HepG2 (cell line): ENCODE data around the gene CENPM. TPM values are rescaled to one million over a fixed set of nuclear protein-coding genes. Genes with fewer than 3 reads are reported as not detected.

ENCODE experiments used
- CCDC6 ChIP-seq: sonication (generic); formaldehyde crosslinking; IDR thresholded peaks from 2 replicates; pipeline ENCODE4 v1.8.1; 2022; ENCODE audit warnings: mild to moderate bottlenecking, missing genetic modification reagents, moderate library complexity
- CENPBD1 ChIP-seq: sonication (generic); formaldehyde crosslinking; IDR thresholded peaks from 2 replicates; pipeline ENCODE4 v1.8.0; 2022; ENCODE audit warnings: missing genetic modification reagents, low read depth, mild to moderate bottlenecking, borderline replicate concordance
- HNRNPK ChIP-seq: fragments of 200-400 bp; formaldehyde crosslinking; IDR thresholded peaks from 2 replicates; pipeline ENCODE4 v1.6.1; 2018; ENCODE audit warnings: low read length, low read depth, moderate library complexity, mild to moderate bottlenecking; ENCODE audit not compliant: poor library complexity, severe bottlenecking
- MIER3 ChIP-seq: IDR thresholded peaks from 2 replicates; pipeline ENCODE4 v1.6.1; 2016; ENCODE audit warnings: missing compliant biosample characterization, borderline replicate concordance
- NFRKB ChIP-seq: fragments of 450-650 bp; IDR thresholded peaks from 2 replicates; pipeline ENCODE4 v1.6.1; 2017
- NR2F2 ChIP-seq: IDR thresholded peaks from 2 replicates; pipeline ENCODE4 v1.6.1; 2012; ENCODE audit warnings: low read depth, inconsistent platforms, borderline replicate concordance
- PAF1 ChIP-seq: IDR thresholded peaks from 2 replicates; pipeline ENCODE4 v1.6.1; 2016; ENCODE audit warnings: missing genetic modification reagents, missing compliant biosample characterization
- SAFB2 ChIP-seq: sonication (generic); formaldehyde crosslinking; IDR thresholded peaks from 2 replicates; pipeline ENCODE4 v1.5.1; 2020; ENCODE audit warnings: missing genetic modification reagents, low read depth, mild to moderate bottlenecking, borderline replicate concordance
- SETDB1 ChIP-seq: sonication (generic); formaldehyde crosslinking; IDR thresholded peaks from 2 replicates; pipeline ENCODE4 v1.5.1; 2020; ENCODE audit warnings: missing genetic modification reagents, mild to moderate bottlenecking, borderline replicate concordance
- SRSF1 ChIP-seq: fragments of 200-400 bp; formaldehyde crosslinking; optimal IDR thresholded peaks from 2 replicates; pipeline ENCODE3; 2017; ENCODE audit warnings: mild to moderate bottlenecking, low read depth, low read length, moderate library complexity
- XBP1 ChIP-seq: sonication (generic); formaldehyde crosslinking; IDR thresholded peaks from 2 replicates; pipeline ENCODE4 v1.5.0; 2020; ENCODE audit warnings: missing genetic modification reagents
- ZNF224 ChIP-seq: sonication (generic); formaldehyde crosslinking; IDR thresholded peaks from 2 replicates; pipeline ENCODE4 v1.5.0; 2020; ENCODE audit warnings: mild to moderate bottlenecking, missing genetic modification reagents
- ZNF235 ChIP-seq: sonication (generic); formaldehyde crosslinking; IDR thresholded peaks from 2 replicates; pipeline ENCODE4 v1.8.1; 2023; ENCODE audit warnings: mild to moderate bottlenecking, missing genetic modification reagents, borderline replicate concordance
- ZNF292 ChIP-seq: sonication (generic); formaldehyde crosslinking; IDR thresholded peaks from 2 replicates; pipeline ENCODE4 v1.8.1; 2022; ENCODE audit warnings: mild to moderate bottlenecking, low read depth, missing genetic modification reagents, borderline replicate concordance
- ZNF441 ChIP-seq: sonication (generic); formaldehyde crosslinking; IDR thresholded peaks from 2 replicates; pipeline ENCODE4 v1.7.0; 2021; ENCODE audit warnings: missing genetic modification reagents, borderline replicate concordance
- ZNF552 ChIP-seq: sonication (generic); formaldehyde crosslinking; IDR thresholded peaks from 2 replicates; pipeline ENCODE4 v1.9.0; 2022; ENCODE audit warnings: missing genetic modification reagents, mild to moderate bottlenecking, borderline replicate concordance
- ZNF776 ChIP-seq: sonication (generic); formaldehyde crosslinking; IDR thresholded peaks from 2 replicates; pipeline ENCODE4 v1.4.0; 2020; ENCODE audit warnings: mild to moderate bottlenecking, missing genetic modification reagents
- ZNF839 ChIP-seq: sonication (generic); formaldehyde crosslinking; IDR thresholded peaks from 2 replicates; pipeline ENCODE4 v1.4.0; 2020; ENCODE audit warnings: missing genetic modification reagents, mild to moderate bottlenecking, borderline replicate concordance
- ZNF883 ChIP-seq: sonication (generic); formaldehyde crosslinking; IDR thresholded peaks from 2 replicates; pipeline ENCODE4 v1.5.1; 2020; ENCODE audit warnings: mild to moderate bottlenecking, missing genetic modification reagents; ENCODE audit errors: not compliant biosample characterization
- ZSCAN9 ChIP-seq: IDR thresholded peaks from 2 replicates; pipeline ENCODE4 v1.6.1; 2016; ENCODE audit warnings: borderline replicate concordance
- polyA plus RNA-seq, 8 experiments: library from polyadenylated mRNA; depleted of rRNA in 3 of 8; stranded (reverse) in 7 of 8; unstranded in 1 of 8; fragments of >200 nt; fragmentation: Illumina TruSeq in 4 of 8; extraction: Trizol in 4 of 8; gene quantifications; 2 replicates each; pipeline versions ENCODE4 v1.2.1 to v1.2.3, GENCODE V29; 2011 to 2016; ENCODE audit warnings: low read depth in 4 of 8, missing spikeins in 1 of 8, mixed read lengths in 1 of 8; ENCODE audit not compliant: insufficient read depth in 1 of 8
- total RNA-seq, 5 experiments: library from RNA; depleted of rRNA; stranded (reverse); fragments of >200 nt; fragmentation: Illumina TruSeq; extraction: Trizol; gene quantifications; 2 replicates each; pipeline ENCODE4 v1.2.3, GENCODE V29; 2016; ENCODE audit warnings: low read depth in 1 of 5
- TF ChIP-seq, protein P1 (sequence below): IDR thresholded peaks from 2 replicates; pipeline ENCODE4 v1.6.1; 2016; ENCODE audit warnings: missing compliant biosample characterization, missing genetic modification reagents, borderline replicate concordance
- TF ChIP-seq, protein P2 (sequence below): sonication (generic); formaldehyde crosslinking; IDR thresholded peaks from 2 replicates; pipeline ENCODE4 v1.5.1; 2020; ENCODE audit warnings: mild to moderate bottlenecking, missing genetic modification reagents, moderate library complexity
- TF ChIP-seq, protein P3 (sequence below): sonication (generic); formaldehyde crosslinking; IDR thresholded peaks from 2 replicates; pipeline ENCODE4 v1.4.0; 2020; ENCODE audit warnings: missing genetic modification reagents, borderline replicate concordance

CENPM gene
- total and polyA plus RNA-seq, 2 of the 13 experiments (the other 11 are each of a cell fraction or from before 2014, with no cell fraction given): 11.2 to 37.3 TPM

DNA sequence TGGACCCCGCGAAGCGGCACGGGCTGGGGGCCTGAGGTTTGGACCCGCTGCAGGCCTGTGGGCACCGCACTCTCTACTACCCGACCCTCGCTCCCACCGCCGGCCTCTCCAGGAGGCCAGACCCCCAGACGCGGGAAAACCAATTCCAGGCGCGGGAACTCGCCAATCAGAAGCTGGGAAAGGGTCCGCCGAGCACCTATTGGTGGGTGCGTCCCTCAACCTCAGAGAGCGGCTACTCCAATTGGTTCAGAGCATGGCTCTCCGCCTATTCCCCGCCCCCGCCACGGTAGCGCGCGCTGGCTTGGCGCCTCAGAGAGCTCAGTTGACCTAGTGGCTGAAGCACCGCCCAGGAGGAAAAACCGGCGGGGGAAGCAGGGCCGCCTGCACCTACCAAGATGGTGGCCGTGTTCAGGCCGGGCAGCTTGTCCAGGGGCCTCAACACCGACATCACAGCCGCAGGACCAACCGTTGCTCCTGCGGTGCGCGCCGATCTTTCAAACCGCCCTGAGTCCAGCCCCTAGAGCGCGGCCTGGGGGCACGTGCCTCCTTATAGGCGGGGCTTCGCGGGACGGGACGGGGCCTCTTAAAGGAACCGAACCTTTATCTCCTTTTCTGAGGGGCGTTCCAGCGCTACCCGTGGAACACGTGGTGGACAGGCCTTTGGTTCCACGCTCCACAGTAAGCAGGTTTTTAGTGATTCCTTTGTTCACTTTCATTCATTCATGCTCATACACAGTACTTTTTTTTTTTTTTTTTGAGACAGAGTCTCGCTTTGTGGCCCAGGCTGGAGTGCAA, at the start of gene CENPM (continued):
- TF ChIP-seq, protein P1, sequence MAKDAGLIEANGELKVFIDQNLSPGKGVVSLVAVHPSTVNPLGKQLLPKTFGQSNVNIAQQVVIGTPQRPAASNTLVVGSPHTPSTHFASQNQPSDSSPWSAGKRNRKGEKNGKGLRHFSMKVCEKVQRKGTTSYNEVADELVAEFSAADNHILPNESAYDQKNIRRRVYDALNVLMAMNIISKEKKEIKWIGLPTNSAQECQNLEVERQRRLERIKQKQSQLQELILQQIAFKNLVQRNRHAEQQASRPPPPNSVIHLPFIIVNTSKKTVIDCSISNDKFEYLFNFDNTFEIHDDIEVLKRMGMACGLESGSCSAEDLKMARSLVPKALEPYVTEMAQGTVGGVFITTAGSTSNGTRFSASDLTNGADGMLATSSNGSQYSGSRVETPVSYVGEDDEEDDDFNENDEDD (CRISPR knock-in tag): peak; percentile 97; the same call in 1 of the 2 replicates
- TF ChIP-seq ZNF552 (no peak; the same call in 1 of the 2 replicates), ZNF776 (CRISPR knock-in tag) (peak; percentile 51), SRSF1 (peak; percentile 33), SAFB2 (CRISPR knock-in tag) (no peak; the same call in 1 of the 2 replicates), HNRNPK (no peak), CENPBD1 (peak; percentile 41; the same call in 1 of the 2 replicates), NFRKB (no peak), ZNF292 (no peak), ZSCAN9 (CRISPR knock-in tag) (no peak), MIER3 (CRISPR knock-in tag) (no peak), PAF1 (CRISPR knock-in tag) (no peak), SETDB1 (CRISPR knock-in tag) (no peak), ZNF883 (CRISPR knock-in tag) (peak; percentile 88), NR2F2 (no peak), ZNF235 (CRISPR knock-in tag) (no peak; the same call in 1 of the 2 replicates), ZNF441 (CRISPR knock-in tag) (no peak), XBP1 (CRISPR knock-in tag) (0 out of 2 replicates have a peak, but pooled peaks have one; percentile 28), CCDC6 (peak; percentile 97), ZNF839 (0 out of 2 replicates have a peak, but pooled peaks have one; percentile 92), ZNF224 (CRISPR knock-in tag) (no peak)
- TF ChIP-seq, protein P2, sequence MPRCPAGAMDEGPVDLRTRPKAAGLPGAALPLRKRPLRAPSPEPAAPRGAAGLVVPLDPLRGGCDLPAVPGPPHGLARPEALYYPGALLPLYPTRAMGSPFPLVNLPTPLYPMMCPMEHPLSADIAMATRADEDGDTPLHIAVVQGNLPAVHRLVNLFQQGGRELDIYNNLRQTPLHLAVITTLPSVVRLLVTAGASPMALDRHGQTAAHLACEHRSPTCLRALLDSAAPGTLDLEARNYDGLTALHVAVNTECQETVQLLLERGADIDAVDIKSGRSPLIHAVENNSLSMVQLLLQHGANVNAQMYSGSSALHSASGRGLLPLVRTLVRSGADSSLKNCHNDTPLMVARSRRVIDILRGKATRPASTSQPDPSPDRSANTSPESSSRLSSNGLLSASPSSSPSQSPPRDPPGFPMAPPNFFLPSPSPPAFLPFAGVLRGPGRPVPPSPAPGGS (CRISPR knock-in tag): peak; percentile 49
- TF ChIP-seq, protein P3, sequence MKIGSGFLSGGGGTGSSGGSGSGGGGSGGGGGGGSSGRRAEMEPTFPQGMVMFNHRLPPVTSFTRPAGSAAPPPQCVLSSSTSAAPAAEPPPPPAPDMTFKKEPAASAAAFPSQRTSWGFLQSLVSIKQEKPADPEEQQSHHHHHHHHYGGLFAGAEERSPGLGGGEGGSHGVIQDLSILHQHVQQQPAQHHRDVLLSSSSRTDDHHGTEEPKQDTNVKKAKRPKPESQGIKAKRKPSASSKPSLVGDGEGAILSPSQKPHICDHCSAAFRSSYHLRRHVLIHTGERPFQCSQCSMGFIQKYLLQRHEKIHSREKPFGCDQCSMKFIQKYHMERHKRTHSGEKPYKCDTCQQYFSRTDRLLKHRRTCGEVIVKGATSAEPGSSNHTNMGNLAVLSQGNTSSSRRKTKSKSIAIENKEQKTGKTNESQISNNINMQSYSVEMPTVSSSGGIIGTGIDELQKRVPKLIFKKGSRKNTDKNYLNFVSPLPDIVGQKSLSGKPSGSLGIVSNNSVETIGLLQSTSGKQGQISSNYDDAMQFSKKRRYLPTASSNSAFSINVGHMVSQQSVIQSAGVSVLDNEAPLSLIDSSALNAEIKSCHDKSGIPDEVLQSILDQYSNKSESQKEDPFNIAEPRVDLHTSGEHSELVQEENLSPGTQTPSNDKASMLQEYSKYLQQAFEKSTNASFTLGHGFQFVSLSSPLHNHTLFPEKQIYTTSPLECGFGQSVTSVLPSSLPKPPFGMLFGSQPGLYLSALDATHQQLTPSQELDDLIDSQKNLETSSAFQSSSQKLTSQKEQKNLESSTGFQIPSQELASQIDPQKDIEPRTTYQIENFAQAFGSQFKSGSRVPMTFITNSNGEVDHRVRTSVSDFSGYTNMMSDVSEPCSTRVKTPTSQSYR (CRISPR knock-in tag): no peak
